Colonic mucosa (tissue), 4 donors: ENCODE measurements around the gene SMAP1. TPM values are rescaled to one million over a fixed set of nuclear protein-coding genes. Genes with fewer than 3 reads are reported as not detected.

Source experiments
- DNase-seq: peaks from one replicate; pipeline ENCODE4 v3.0.0-alpha.2; 2020
- H3K27ac ChIP-seq: fragments of 200-600 bp; one replicate; pipeline ENCODE4 v1.8.0; 2021
- H3K27me3 ChIP-seq: fragments of 200-600 bp; one replicate; pipeline ENCODE4 v1.8.0; 2021
- H3K36me3 ChIP-seq: fragments of 200-600 bp; one replicate; pipeline ENCODE4 v1.8.0; 2021
- H3K4me1 ChIP-seq: fragments of 200-600 bp; one replicate; pipeline ENCODE4 v1.8.0; 2021; ENCODE audit warnings: mild to moderate bottlenecking
- H3K4me3 ChIP-seq: fragments of 200-600 bp; one replicate; pipeline ENCODE4 v1.8.0; 2021
- H3K9ac ChIP-seq, 2 donors: one replicate each; pipeline ENCODE4 v1.7.0; 2013; ENCODE audit warnings: control low read depth in 2 of 2, low read depth in 2 of 2, low read length in 2 of 2
- H3K9me3 ChIP-seq: fragments of 200-600 bp; one replicate; pipeline ENCODE4 v1.8.0; 2021
- CTCF ChIP-seq: fragments of 200-600 bp; IDR thresholded peaks from one replicate; pipeline ENCODE4 v1.8.0; 2022; ENCODE audit warnings: antibody characterized with exemption, mild to moderate bottlenecking
- intact Hi-C: fragments of 100-400 bp; cut with DNase I; formaldehyde crosslinking; loops from one replicate; pipeline ENCODE4 v1.14.1; 2022
- total RNA-seq, 2 donors: library from RNA; stranded (reverse); fragmentation: NEBNext Ultra II Directional in 1 of 2; extraction: Animal tissue kit (Norgen Biotek cat#: 25700) in 1 of 2; gene quantifications; one replicate each; pipeline ENCODE4 v1.2.1, GENCODE V29; 2021
- donor health status: healthy.
- donor health status: DM: no; HTN: no; CAD: no.
- donor health status: DM: no; HTN: no; CAD: no.

SMAP1 gene
- total RNA-seq, 2 donors from 2014 or later = 42.3 to 62.8 TPM

- Histone ChIP-seq H3K9ac (no peak overlapping the region), H3K27ac (no peak overlapping the region), H3K27me3 (no peaks in the 10 kb centered on the region), H3K4me1 (no peaks in the 10 kb centered on the region), H3K36me3 (no peaks in the 10 kb centered on the region), H3K4me3 (no peak overlapping the region), H3K9me3 (no peaks in the 10 kb centered on the region)
- DNase-seq = no peak
- intact Hi-C loops = no loop called here
- no peak for TF ChIP-seq CTCF
These were observed 156.0 kb downstream of the SMAP1 start for GRCh38 chr6:70823651-70824050.

GRCh38 chr6:70831427-70831826 is 163.7 kb downstream of the SMAP1 start:
- no peak overlapping the region for H3K27ac ChIP-seq
- H3K9ac ChIP-seq = no peak overlapping the region
- no peaks in the 10 kb centered on the region for H3K9me3 ChIP-seq
- no peak overlapping the region for H3K4me3 ChIP-seq
- H3K36me3 ChIP-seq = no peaks in the 10 kb centered on the region
- TF ChIP-seq CTCF = no peak
- intact Hi-C loops = no loop called here
- DNase-seq = no peak
- H3K27me3 ChIP-seq = no peaks in the 10 kb centered on the region
- no peaks in the 10 kb centered on the region for H3K4me1 ChIP-seq

GRCh38 chr6:70834520-70834919 is 166.8 kb downstream of the SMAP1 start:
- intact Hi-C loops = no loop called here
- no peak overlapping the region for H3K4me3 ChIP-seq
- DNase-seq = no peak
- H3K27ac ChIP-seq = no peak overlapping the region
- H3K9ac ChIP-seq = no peak overlapping the region
- no peaks in the 10 kb centered on the region for H3K4me1 ChIP-seq
- H3K36me3 ChIP-seq = no peaks in the 10 kb centered on the region
- no peaks in the 10 kb centered on the region for H3K9me3 ChIP-seq
- TF ChIP-seq CTCF = no peak
- no peaks in the 10 kb centered on the region for H3K27me3 ChIP-seq

GRCh38 chr6:70838907-70839285 is 171.2 kb downstream of the SMAP1 start:
- no peak for TF ChIP-seq CTCF

GRCh38 chr6:70839286-70840266 is 171.9 kb downstream of the SMAP1 start:
- no peak overlapping the region for H3K9ac ChIP-seq
- H3K4me3 ChIP-seq = no peak overlapping the region
- no peaks in the 10 kb centered on the region for H3K4me1 ChIP-seq
- H3K36me3 ChIP-seq = no peaks in the 10 kb centered on the region
- no peaks in the 10 kb centered on the region for H3K27me3 ChIP-seq
- no peak overlapping the region for H3K27ac ChIP-seq
- H3K9me3 ChIP-seq = no peaks in the 10 kb centered on the region
- DNase-seq = no peak
- TF ChIP-seq CTCF = no peak
- intact Hi-C loops = no loop called here

More at GRCh38 chr6:70838907-70839285, 171.2 kb downstream of the SMAP1 start:
- no peaks in the 10 kb centered on the region for H3K36me3 ChIP-seq
- no peaks in the 10 kb centered on the region for H3K4me1 ChIP-seq
- H3K9me3 ChIP-seq = no peaks in the 10 kb centered on the region
- no peak overlapping the region for H3K27ac ChIP-seq
- intact Hi-C loops = no loop called here
- H3K4me3 ChIP-seq = no peak overlapping the region
- DNase-seq = no peak
- H3K27me3 ChIP-seq = no peaks in the 10 kb centered on the region
- no peak overlapping the region for H3K9ac ChIP-seq
